Body of pancreas (tissue), 4 donors: Measurements from ENCODE around the gene CRIP1. TPM values are rescaled to one million over a fixed set of nuclear protein-coding genes. Genes with fewer than 3 reads are reported as not detected.

Source experiments
- ATAC-seq: fragments of 150-250 bp; one replicate; pipeline ENCODE4 v1.9.1; 2016
- DNase-seq, 4 donors: peaks; one replicate each; pipeline ENCODE4 v3.0.0-alpha.2; 2019
- H3K27ac ChIP-seq, 4 donors: fragments of 200-600 bp; sonication (generic); 1 replicate in 3 of 4; 2 replicates in 1 of 4; pipeline versions ENCODE4 v1.5.1 to v1.6.1; 2016 to 2019; ENCODE audit warnings: mild to moderate bottlenecking in 1 of 4, mixed read lengths in 1 of 4, moderate library complexity in 1 of 4
- H3K27me3 ChIP-seq, 2 donors: fragments of 200-600 bp; sonication (generic); one replicate each; pipeline ENCODE4 v1.6.0; 2016; ENCODE audit warnings: mild to moderate bottlenecking in 1 of 2
- H3K36me3 ChIP-seq, 2 donors: fragments of 200-600 bp; sonication (generic); replicated peaks in 1 of 2; 2 replicates each; pipeline ENCODE4 v1.5.1; 2016; ENCODE audit warnings: low read depth in 2 of 2; ENCODE audit not compliant: insufficient read depth in 1 of 2
- H3K4me1 ChIP-seq: fragments of 200-600 bp; sonication (generic); one replicate; pipeline ENCODE4 v1.6.0; 2016
- H3K4me3 ChIP-seq, 2 donors: fragments of 200-600 bp; sonication (generic); 1 replicate in 1 of 2; 2 replicates in 1 of 2; pipeline ENCODE4 v1.5.1; 2016 to 2019
- H3K9me3 ChIP-seq, 3 donors: fragments of 200-600 bp; sonication (generic); 1 replicate in 2 of 3; 2 replicates in 1 of 3; pipeline ENCODE4 v1.5.1; 2016
- CTCF ChIP-seq, 7 experiments: fragments of 450-650 bp in 4 of 7; fragments of 200-600 bp in 3 of 7; sonication (generic) in 3 of 7; IDR thresholded peaks; one replicate each; pipeline ENCODE4 v1.5.1; 2016 to 2019; ENCODE audit warnings: antibody characterized with exemption in 7 of 7
- POLR2A ChIP-seq, 3 donors: fragments of 450-650 bp; IDR thresholded peaks; one replicate each; pipeline ENCODE4 v1.6.1; 2016; ENCODE audit warnings: antibody characterized with exemption in 3 of 3, mild to moderate bottlenecking in 2 of 3
- WGBS, 2 donors: methylation state at CpG; one replicate each; pipeline ENCODE4 v1.1.5; 2017; 5-methylcytosine and 5-hydroxymethylcytosine counted together
- intact Hi-C: fragments of 100-400 bp; cut with DNase I; formaldehyde crosslinking; loops from one replicate; pipeline ENCODE4 v1.15.1; 2023
- total RNA-seq, 2 donors: library from RNA; depleted of rRNA; stranded (reverse); fragments of >200 nt; gene quantifications; one replicate each; pipeline ENCODE4 v1.1.0, GENCODE V29; 2016

Gene CRIP1
- total RNA-seq, 2 donors from 2014 or later, result 2.6 to 5.4 TPM

GRCh38 chr14:105474483-105475268 lies 12.0 kb upstream of the CRIP1 start, which contains the start of gene CRIP2:
TSS of gene CRIP2 (plus strand) at chr14:105474821. CDS start at chr14:105474863, 42 bp downstream.
- peak within 1 kb of the TSS; percentile 53 to 87 (median 80) for H3K27ac ChIP-seq
- intact Hi-C loops, result no loop called here
- peak in 1 of 4 donors; percentile 63 for DNase-seq
- H3K36me3 ChIP-seq, result no peaks in the 10 kb centered on the region
- H3K27me3 ChIP-seq, result peaks cover 0 to 15% of the 10 kb centered on the region in 2 donors
- 0 to 1% methylated on average over 2 to 89 of the region's 118 CpGs for WGBS, 2 donors
- peak; percentile 55 for ATAC-seq
- no peak for TF ChIP-seq CTCF (IDR thresholded peaks at IDR 0.05)
- peak in 1 of 3 donors; percentile 12 for TF ChIP-seq POLR2A (IDR thresholded peaks at IDR 0.05)
- no peaks in the 10 kb centered on the region for H3K9me3 ChIP-seq
- peak within 1 kb of the TSS; percentile 38 to 56 for H3K4me3 ChIP-seq
- peaks cover 61% of the 10 kb centered on the region for H3K4me1 ChIP-seq

GRCh38 chr14:105475269-105476096 lies 11.2 kb upstream of the CRIP1 start:
- 9 to 19% methylated on average over 10 to 45 of the region's 48 CpGs for WGBS, 2 donors
- ATAC-seq (no peak), DNase-seq (peak in 1 of 4 donors; percentile 43)
- TF ChIP-seq CTCF (IDR thresholded peaks at IDR 0.05) (no peak), POLR2A (IDR thresholded peaks at IDR 0.05) (no peak)
- Histone ChIP-seq H3K4me1 (peaks cover 63% of the 10 kb centered on the region), H3K27ac (peak overlapping the region; percentile 53 to 87 (median 80)), H3K4me3 (peak overlapping the region; percentile 16 to 56), H3K27me3 (peaks cover 0 to 15% of the 10 kb centered on the region in 2 donors), H3K9me3 (no peaks in the 10 kb centered on the region), H3K36me3 (no peaks in the 10 kb centered on the region)
- intact Hi-C loops, result no loop called here

GRCh38 chr14:105476097-105476830 lies 10.4 kb upstream of the CRIP1 start:
- ATAC-seq (peak; percentile 16), DNase-seq (peak; percentile 64 to 74 (median 72))
- H3K27me3 ChIP-seq, result peaks cover 0 to 15% of the 10 kb centered on the region in 2 donors
- peak overlapping the region; percentile 53 to 87 (median 80) for H3K27ac ChIP-seq
- WGBS, 2 donors, result 23% methylated on average over 21 of the region's 21 CpGs; no CpG with 5 or more reads in 1 of the 2 donors
- peaks cover 71% of the 10 kb centered on the region for H3K4me1 ChIP-seq
- H3K4me3 ChIP-seq, result no peak overlapping the region
- H3K9me3 ChIP-seq, result no peaks in the 10 kb centered on the region
- TF ChIP-seq POLR2A (IDR thresholded peaks at IDR 0.05) (peak in 2 of 3 donors; percentile 48 to 49), CTCF (IDR thresholded peaks at IDR 0.05) (no peak)
- intact Hi-C loops, result no loop called here
- no peaks in the 10 kb centered on the region for H3K36me3 ChIP-seq

- no peak for DNase-seq
- 44 to 45% methylated on average over 9 to 16 of the region's 16 CpGs for WGBS, 2 donors
- peak overlapping the region in 3 of 4 donors; percentile 75 to 87 (median 86) for H3K27ac ChIP-seq
Measured at GRCh38 chr14:105476831-105477659, 9.6 kb upstream of the CRIP1 start.

More at GRCh38 chr14:105476831-105477659, 9.6 kb upstream of the CRIP1 start:
- TF ChIP-seq CTCF (IDR thresholded peaks at IDR 0.05) (no peak), POLR2A (IDR thresholded peaks at IDR 0.05) (no peak)
- Histone ChIP-seq H3K4me1 (peaks cover 73% of the 10 kb centered on the region), H3K9me3 (no peaks in the 10 kb centered on the region), H3K4me3 (no peak overlapping the region), H3K27me3 (peaks cover 0 to 15% of the 10 kb centered on the region in 2 donors), H3K36me3 (no peaks in the 10 kb centered on the region)
- intact Hi-C loops, result no loop called here
- no peak for ATAC-seq
